Loucy (cell line): ENCODE results near the gene KANSL3.

Experiments
- H2AFZ ChIP-seq: fragments of 200-600 bp; sonication (generic); 2 replicates; pipeline ENCODE4 v1.6.0; 2016; ENCODE audit warnings: antibody characterized with exemption, mild to moderate bottlenecking, low read length, moderate library complexity
- H3F3A ChIP-seq: fragments of 200-600 bp; 2 replicates; pipeline ENCODE4 v1.6.0; 2016; ENCODE audit warnings: antibody characterized with exemption, low read depth, mild to moderate bottlenecking
- H3K27me3 ChIP-seq: fragments of 200-600 bp; sonication (generic); 2 replicates; pipeline ENCODE4 v1.6.1; 2014; ENCODE audit warnings: low read length, mild to moderate bottlenecking; ENCODE audit not compliant: insufficient read depth, poor library complexity, severe bottlenecking
- H3K36me3 ChIP-seq: fragments of 200-600 bp; sonication (generic); 2 replicates; pipeline ENCODE4 v1.6.1; 2016; ENCODE audit warnings: low read length; ENCODE audit not compliant: insufficient read depth
- H3K4me1 ChIP-seq: fragments of 200-600 bp; sonication (generic); 2 replicates; pipeline ENCODE4 v1.5.1; 2014; ENCODE audit warnings: low read length, mild to moderate bottlenecking; ENCODE audit not compliant: insufficient read depth, poor library complexity, severe bottlenecking
- H3K4me2 ChIP-seq: fragments of 200-600 bp; sonication (generic); 2 replicates; pipeline ENCODE4 v1.6.0; 2014; ENCODE audit warnings: antibody characterized with exemption, low read length, low read depth, mild to moderate bottlenecking; ENCODE audit not compliant: poor library complexity, severe bottlenecking
- H3K4me3 ChIP-seq: fragments of 200-600 bp; sonication (generic); 2 replicates; pipeline ENCODE4 v1.5.1; 2014; ENCODE audit warnings: low read length, mild to moderate bottlenecking, mixed read lengths; ENCODE audit not compliant: poor library complexity, severe bottlenecking
- H3K79me2 ChIP-seq: fragments of 200-600 bp; sonication (generic); 2 replicates; pipeline ENCODE4 v1.6.1; 2014; ENCODE audit warnings: low read length; ENCODE audit not compliant: insufficient read depth
- H3K9ac ChIP-seq: fragments of 200-600 bp; sonication (generic); 2 replicates; pipeline ENCODE4 v1.6.0; 2014; ENCODE audit warnings: mild to moderate bottlenecking, low read depth, low read length, moderate library complexity; ENCODE audit not compliant: poor library complexity, severe bottlenecking
- H3K9me2 ChIP-seq: fragments of 200-600 bp; sonication (generic); replicated peaks from 2 replicates; pipeline ENCODE4 v1.6.1; 2016; ENCODE audit warnings: low read depth, low read length, mixed read lengths
- H3K9me3 ChIP-seq: fragments of 200-600 bp; sonication (generic); 2 replicates; pipeline ENCODE4 v1.6.1; 2014; ENCODE audit warnings: mild to moderate bottlenecking, antibody characterized with exemption, low read length, low read depth; ENCODE audit not compliant: insufficient read depth
- H4K20me1 ChIP-seq: fragments of 200-600 bp; sonication (generic); 2 replicates; pipeline ENCODE4 v1.6.0; 2014; ENCODE audit warnings: antibody characterized with exemption, low read length, mild to moderate bottlenecking; ENCODE audit not compliant: insufficient read depth, poor library complexity, severe bottlenecking
- CTCF ChIP-seq: fragments of 200-600 bp; sonication (generic); conservative IDR thresholded peaks from 2 replicates; pipeline ENCODE4 v1.5.1; 2014; ENCODE audit warnings: mild to moderate bottlenecking, antibody characterized with exemption, low read length
- EZH2phosphoT487 ChIP-seq: fragments of 200-600 bp; IDR thresholded peaks from 2 replicates; pipeline ENCODE4 v1.6.1; 2018; ENCODE audit warnings: antibody characterized with exemption, mild to moderate bottlenecking, moderate library complexity, borderline replicate concordance

The KANSL3 gene

GRCh38 chr2:96550787-96551604 is 87.1 kb downstream of the KANSL3 start:
- Histone ChIP-seq H3K9me2 (no peaks in the 10 kb centered on the region), H3K9me3 (no peaks in the 10 kb centered on the region), H3K27me3 (no peaks in the 10 kb centered on the region), H4K20me1 (peaks cover 8% of the 10 kb centered on the region), H3K9ac (no peak overlapping the region), H3K36me3 (peaks cover 37% of the 10 kb centered on the region; the same call in 1 of the 2 replicates), H3K4me1 (peaks cover 6% of the 10 kb centered on the region), H3K4me2 (no peak overlapping the region), H3K4me3 (no peak overlapping the region), H2AFZ (no peak overlapping the region), H3K79me2 (peaks cover 6% of the 10 kb centered on the region; the same call in 1 of the 2 replicates), H3F3A (no peaks in the 10 kb centered on the region)
- TF ChIP-seq EZH2phosphoT487 (no peak), CTCF (no peak)

DNA sequence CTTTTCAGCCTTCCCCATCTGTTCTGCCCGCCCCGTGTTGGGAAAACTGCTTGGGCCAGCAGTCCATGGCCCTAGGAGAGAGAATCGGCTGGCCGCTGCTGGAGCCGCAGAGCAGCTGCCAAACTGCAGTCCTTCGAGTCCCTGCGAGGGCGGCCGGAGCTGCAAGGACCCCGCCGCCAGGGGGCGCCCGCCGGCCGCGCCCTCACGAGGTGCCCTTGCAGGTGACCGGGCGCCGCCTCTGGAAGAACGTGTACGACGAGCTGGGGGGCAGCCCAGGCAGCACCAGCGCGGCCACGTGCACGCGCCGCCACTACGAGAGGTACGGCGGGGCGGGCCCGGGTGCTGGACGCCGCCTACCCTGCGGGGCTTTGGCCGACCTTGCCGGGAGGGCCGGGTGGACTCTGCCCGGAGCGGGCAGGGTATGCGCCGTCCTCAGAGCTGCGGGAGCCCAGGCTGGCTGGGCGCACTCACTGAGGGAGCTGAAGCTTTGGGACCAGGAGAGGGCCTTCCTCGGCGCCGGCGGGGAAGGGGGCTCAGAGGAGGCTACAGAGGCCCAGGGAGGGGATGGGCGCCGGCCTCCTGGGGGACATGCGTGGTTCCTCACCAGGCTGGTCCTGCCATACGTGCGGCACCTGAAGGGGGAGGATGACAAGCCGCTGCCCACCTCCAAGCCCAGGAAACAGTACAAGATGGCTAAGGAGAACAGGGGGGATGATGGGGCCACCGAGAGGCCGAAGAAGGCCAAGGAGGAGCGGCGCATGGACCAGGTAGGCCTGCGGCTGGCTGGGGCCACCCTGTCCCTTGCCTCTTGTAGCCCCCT is 87.9 kb downstream of the KANSL3 start:
- Histone ChIP-seq H3K9ac (no peak overlapping the region), H3K27me3 (no peaks in the 10 kb centered on the region), H3K9me2 (no peaks in the 10 kb centered on the region), H3K36me3 (peaks cover 37% of the 10 kb centered on the region; the same call in 1 of the 2 replicates), H4K20me1 (peaks cover 8% of the 10 kb centered on the region), H3F3A (no peaks in the 10 kb centered on the region), H3K4me2 (no peak overlapping the region), H3K4me1 (peaks cover 6% of the 10 kb centered on the region), H3K9me3 (no peaks in the 10 kb centered on the region), H3K4me3 (no peak overlapping the region), H2AFZ (no peak overlapping the region), H3K79me2 (peaks cover 10% of the 10 kb centered on the region; the same call in 1 of the 2 replicates)
- TF ChIP-seq EZH2phosphoT487 = no peak
- no peak for TF ChIP-seq CTCF

DNA sequence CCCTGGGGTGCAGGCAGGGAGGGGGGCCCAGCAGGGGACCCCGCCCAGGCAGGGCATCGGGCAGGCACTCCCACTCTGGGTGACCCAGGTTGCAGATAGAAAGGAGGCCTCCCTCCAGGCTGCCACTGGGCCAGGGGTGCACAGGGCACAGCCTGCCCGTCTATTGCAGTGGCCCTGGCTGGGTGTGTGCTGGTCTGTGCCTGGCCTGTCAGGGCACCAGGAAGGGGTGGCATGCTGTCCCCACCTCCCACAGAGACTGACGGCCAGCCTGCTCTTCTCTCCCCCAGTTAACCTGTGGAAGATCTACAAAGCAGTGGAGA is 88.7 kb downstream of the KANSL3 start:
- Histone ChIP-seq H2AFZ (no peak overlapping the region), H3K27me3 (no peaks in the 10 kb centered on the region), H3F3A (no peaks in the 10 kb centered on the region), H3K4me1 (peaks cover 6% of the 10 kb centered on the region), H3K9me3 (no peaks in the 10 kb centered on the region), H3K36me3 (peaks cover 37% of the 10 kb centered on the region; the same call in 1 of the 2 replicates), H3K9me2 (no peaks in the 10 kb centered on the region), H4K20me1 (peaks cover 8% of the 10 kb centered on the region), H3K9ac (no peak overlapping the region), H3K4me3 (no peak overlapping the region), H3K4me2 (no peak overlapping the region), H3K79me2 (peaks cover 11% of the 10 kb centered on the region; the same call in 1 of the 2 replicates)
- no peak for TF ChIP-seq CTCF
- no peak for TF ChIP-seq EZH2phosphoT487
